Peyer's patch (tissue), 4 donors: ENCODE results near the gene ATP2B2. TPM values are rescaled to one million over a fixed set of nuclear protein-coding genes. Genes with fewer than 3 reads are reported as not detected.

Experiments
- DNase-seq, 3 donors: peaks; one replicate each; pipeline ENCODE4 v3.0.0-alpha.2; 2017 to 2019
- H3K27ac ChIP-seq, 4 donors: fragments of 200-600 bp; sonication (generic); one replicate each; pipeline ENCODE4 v1.5.1; 2016 to 2019
- H3K27me3 ChIP-seq, 2 donors: fragments of 200-600 bp; sonication (generic); one replicate each; pipeline ENCODE4 v1.5.1; 2019
- H3K36me3 ChIP-seq, 3 donors: fragments of 200-600 bp; sonication (generic); one replicate each; pipeline ENCODE4 v1.5.1; 2016 to 2019
- H3K4me1 ChIP-seq, 4 donors: fragments of 200-600 bp; sonication (generic); one replicate each; pipeline ENCODE4 v1.5.1; 2016 to 2019
- H3K4me3 ChIP-seq, 4 donors: fragments of 200-600 bp; sonication (generic); 1 replicate in 3 of 4; 2 replicates in 1 of 4; pipeline ENCODE4 v1.5.1; 2016 to 2019; ENCODE audit warnings: mild to moderate bottlenecking in 1 of 4
- H3K9me3 ChIP-seq, 4 donors: fragments of 200-600 bp; sonication (generic); one replicate each; pipeline ENCODE4 v1.5.1; 2016 to 2019; ENCODE audit warnings: mild to moderate bottlenecking in 1 of 4
- POLR2A ChIP-seq, 2 donors: fragments of 450-650 bp; IDR thresholded peaks; one replicate each; pipeline ENCODE4 v1.5.1; 2017; ENCODE audit warnings: antibody characterized with exemption in 2 of 2, mild to moderate bottlenecking in 2 of 2, moderate library complexity in 2 of 2
- total RNA-seq, 4 donors: library from RNA; depleted of rRNA; stranded (reverse); fragments of >200 nt; gene quantifications; one replicate each; pipeline ENCODE4 v1.1.0, GENCODE V29; 2016
- TF ChIP-seq, protein P1 (sequence below), 6 experiments: fragments of 450-650 bp in 4 of 6; fragments of 200-600 bp in 2 of 6; sonication (generic) in 1 of 6; IDR thresholded peaks; one replicate each; pipeline ENCODE4 v1.5.1; 2017 to 2019; ENCODE audit warnings: antibody characterized with exemption in 6 of 6, mild to moderate bottlenecking in 3 of 6, moderate library complexity in 1 of 6

Gene ATP2B2
- total RNA-seq, 4 donors from 2014 or later = not detected

- H3K9me3 ChIP-seq = no peaks in the 10 kb centered on the region
- no peak for DNase-seq
- H3K27me3 ChIP-seq = no peaks in the 10 kb centered on the region
- H3K4me3 ChIP-seq = no peak overlapping the region
- H3K36me3 ChIP-seq = no peaks in the 10 kb centered on the region
- TF ChIP-seq POLR2A (IDR thresholded peaks at IDR 0.05) = no peak
- TF ChIP-seq, protein P1, sequence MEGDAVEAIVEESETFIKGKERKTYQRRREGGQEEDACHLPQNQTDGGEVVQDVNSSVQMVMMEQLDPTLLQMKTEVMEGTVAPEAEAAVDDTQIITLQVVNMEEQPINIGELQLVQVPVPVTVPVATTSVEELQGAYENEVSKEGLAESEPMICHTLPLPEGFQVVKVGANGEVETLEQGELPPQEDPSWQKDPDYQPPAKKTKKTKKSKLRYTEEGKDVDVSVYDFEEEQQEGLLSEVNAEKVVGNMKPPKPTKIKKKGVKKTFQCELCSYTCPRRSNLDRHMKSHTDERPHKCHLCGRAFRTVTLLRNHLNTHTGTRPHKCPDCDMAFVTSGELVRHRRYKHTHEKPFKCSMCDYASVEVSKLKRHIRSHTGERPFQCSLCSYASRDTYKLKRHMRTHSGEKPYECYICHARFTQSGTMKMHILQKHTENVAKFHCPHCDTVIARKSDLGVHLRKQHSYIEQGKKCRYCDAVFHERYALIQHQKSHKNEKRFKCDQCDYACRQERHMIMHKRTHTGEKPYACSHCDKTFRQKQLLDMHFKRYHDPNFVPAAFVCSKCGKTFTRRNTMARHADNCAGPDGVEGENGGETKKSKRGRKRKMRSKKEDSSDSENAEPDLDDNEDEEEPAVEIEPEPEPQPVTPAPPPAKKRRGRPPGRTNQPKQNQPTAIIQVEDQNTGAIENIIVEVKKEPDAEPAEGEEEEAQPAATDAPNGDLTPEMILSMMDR (IDR thresholded peaks at IDR 0.05) = no peak
- no peak overlapping the region for H3K27ac ChIP-seq
- H3K4me1 ChIP-seq = peaks cover 0 to 17% (median 7%) of the 10 kb centered on the region in 4 donors
These were observed 105.2 kb downstream of the ATP2B2 start for GRCh38 chr3:10400050-10400748.

- Histone ChIP-seq H3K4me3 (no peak overlapping the region), H3K9me3 (no peaks in the 10 kb centered on the region), H3K4me1 (peaks cover 0 to 19% (median 9%) of the 10 kb centered on the region in 4 donors), H3K36me3 (no peaks in the 10 kb centered on the region), H3K27ac (no peak overlapping the region), H3K27me3 (no peaks in the 10 kb centered on the region)
- TF ChIP-seq POLR2A (IDR thresholded peaks at IDR 0.05) = no peak
- TF ChIP-seq, protein P1 (IDR thresholded peaks at IDR 0.05) = no peak
- DNase-seq = no peak
These were observed 105.8 kb downstream of the ATP2B2 start for GRCh38 chr3:10399634-10400033.

DNA sequence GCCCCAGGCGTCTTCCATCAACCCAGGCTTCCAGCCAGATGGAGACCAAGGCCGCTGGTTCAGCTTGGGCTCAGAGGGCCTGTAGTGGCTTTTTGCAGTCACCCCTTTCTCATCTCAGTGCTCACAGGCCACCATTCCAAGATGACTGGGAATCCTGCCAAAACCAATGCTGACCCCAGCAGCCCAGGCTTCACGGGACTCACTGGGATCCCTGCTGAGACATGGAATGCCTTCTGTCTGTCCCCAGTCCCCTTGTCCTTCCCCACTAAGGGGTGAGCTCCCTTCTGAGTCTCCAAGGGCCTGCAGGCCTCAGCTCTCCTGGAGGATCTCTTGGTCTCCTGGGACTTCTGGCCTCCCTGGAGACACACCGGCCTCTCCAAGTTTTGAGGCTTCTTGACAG is 107.0 kb downstream of the ATP2B2 start:
- H3K27me3 ChIP-seq = no peaks in the 10 kb centered on the region
- no peak for DNase-seq
- peaks cover 0 to 19% (median 9%) of the 10 kb centered on the region in 4 donors for H3K4me1 ChIP-seq
- H3K27ac ChIP-seq = no peak overlapping the region
- no peak overlapping the region for H3K4me3 ChIP-seq
- TF ChIP-seq POLR2A (IDR thresholded peaks at IDR 0.05) = no peak
- TF ChIP-seq, protein P1 (IDR thresholded peaks at IDR 0.05) = no peak
- H3K9me3 ChIP-seq = no peaks in the 10 kb centered on the region
- H3K36me3 ChIP-seq = no peaks in the 10 kb centered on the region

DNA sequence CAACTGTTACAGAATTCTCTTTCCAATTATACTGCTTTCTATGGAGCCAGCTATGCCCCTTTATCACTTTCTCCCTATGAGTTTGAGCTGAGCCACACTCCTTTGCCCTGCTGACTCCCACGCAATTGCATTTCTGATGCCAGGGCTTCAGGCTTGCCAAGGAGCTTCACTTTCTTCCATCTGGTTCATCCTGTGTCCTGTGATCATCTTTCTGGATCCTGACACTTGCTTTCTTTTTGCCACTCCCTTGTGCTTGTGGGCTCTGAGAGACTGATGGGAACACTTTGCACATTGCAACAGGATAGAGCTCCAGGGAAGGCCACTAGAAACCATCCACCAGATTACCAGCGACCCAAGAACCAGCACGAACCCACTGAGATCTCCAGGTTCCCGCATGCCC is 107.5 kb downstream of the ATP2B2 start:
- Histone ChIP-seq H3K4me1 (peaks cover 0 to 19% (median 9%) of the 10 kb centered on the region in 4 donors), H3K4me3 (no peak overlapping the region), H3K36me3 (no peaks in the 10 kb centered on the region), H3K27ac (no peak overlapping the region), H3K9me3 (no peaks in the 10 kb centered on the region), H3K27me3 (no peaks in the 10 kb centered on the region)
- TF ChIP-seq POLR2A (IDR thresholded peaks at IDR 0.05) = no peak
- DNase-seq = no peak

GRCh38 chr3:10396931-10397330 is 108.5 kb downstream of the ATP2B2 start:
- DNase-seq = peak in 1 of 3 donors; percentile 29
- no peak for TF ChIP-seq POLR2A (IDR thresholded peaks at IDR 0.05)
- TF ChIP-seq, protein P1 (IDR thresholded peaks at IDR 0.05) = no peak
- H3K9me3 ChIP-seq = no peaks in the 10 kb centered on the region

GRCh38 chr3:10396083-10396482 is 109.3 kb downstream of the ATP2B2 start:
- peaks cover 0 to 19% (median 9%) of the 10 kb centered on the region in 4 donors for H3K4me1 ChIP-seq
- DNase-seq = peak in 2 of 3 donors; percentile 22 to 28
- TF ChIP-seq POLR2A (IDR thresholded peaks at IDR 0.05) = no peak
- TF ChIP-seq, protein P1 (IDR thresholded peaks at IDR 0.05) = no peak
- H3K27ac ChIP-seq = peak overlapping the region in 1 of 4 donors; percentile 49
- H3K9me3 ChIP-seq = no peaks in the 10 kb centered on the region
- H3K27me3 ChIP-seq = no peaks in the 10 kb centered on the region
- H3K36me3 ChIP-seq = no peaks in the 10 kb centered on the region
- no peak overlapping the region for H3K4me3 ChIP-seq

More at GRCh38 chr3:10396931-10397330, 108.5 kb downstream of the ATP2B2 start:
- Histone ChIP-seq H3K27ac (no peak overlapping the region), H3K36me3 (no peaks in the 10 kb centered on the region), H3K4me3 (no peak overlapping the region), H3K27me3 (no peaks in the 10 kb centered on the region), H3K4me1 (peaks cover 0 to 19% (median 9%) of the 10 kb centered on the region in 4 donors)
